HEK293T (cell line): ENCODE data around the gene LENG9.
"Not testable (repeated sequence)": the region's sequence is repeated elsewhere in the genome, so short reads cannot be mapped to it uniquely, and the experiment has no call there.

Experiments
- ARNT ChIP-seq: fragments of 450-650 bp; IDR thresholded peaks from 2 replicates; pipeline ENCODE4 v1.6.1; 2017; ENCODE audit warnings: mild to moderate bottlenecking
- ELF4 ChIP-seq: fragments of 450-650 bp; IDR thresholded peaks from 2 replicates; pipeline ENCODE4 v1.6.1; 2017; ENCODE audit warnings: antibody characterized with exemption
- ZNF384 ChIP-seq: fragments of 450-650 bp; IDR thresholded peaks from 2 replicates; pipeline ENCODE4 v1.6.1; 2016

- not testable (repeated sequence) for TF ChIP-seq ARNT, ZNF384, ELF4
Measured at GRCh38 chr19:54509200-54509940, 45.8 kb upstream of the LENG9 start.
